HK-2 (cell line): Measurements from ENCODE around the gene AP2A2.
"Not testable (repeated sequence)": the region's sequence is repeated elsewhere in the genome, so short reads cannot be mapped to it uniquely, and the experiment has no call there.

Experiments
- DNase-seq: peaks from one replicate; pipeline ENCODE4 v3.0.0-alpha.2; 2018; ENCODE audit not compliant: unreplicated experiment

Gene AP2A2

GRCh38 chr11:954392-955153 is 28.9 kb downstream of the AP2A2 start:
- no peak for DNase-seq

- no peak for DNase-seq
Measured at GRCh38 chr11:955154-956063, 29.7 kb downstream of the AP2A2 start.

- no peak for DNase-seq
Measured at GRCh38 chr11:957212-957920, 31.7 kb downstream of the AP2A2 start.

GRCh38 chr11:958101-958500 is 32.4 kb downstream of the AP2A2 start:
- no peak for DNase-seq

- no peak for DNase-seq
Measured at GRCh38 chr11:959027-959426, 33.4 kb downstream of the AP2A2 start.

GRCh38 chr11:959608-960007 is 33.9 kb downstream of the AP2A2 start:
- DNase-seq: no peak

GRCh38 chr11:961310-961920 is 35.7 kb downstream of the AP2A2 start:
- not testable (repeated sequence) for DNase-seq

GRCh38 chr11:961921-962320 is 36.3 kb downstream of the AP2A2 start:
- no peak for DNase-seq

- DNase-seq: no peak
Measured at GRCh38 chr11:962688-963087, 37.0 kb downstream of the AP2A2 start.

- no peak for DNase-seq
Measured at GRCh38 chr11:963852-964251, 38.2 kb downstream of the AP2A2 start.

- no peak for DNase-seq
Measured at GRCh38 chr11:965206-965775, 39.6 kb downstream of the AP2A2 start.

- no peak for DNase-seq
Measured at GRCh38 chr11:967995-968751, 42.5 kb downstream of the AP2A2 start.

- DNase-seq: no peak
Measured at GRCh38 chr11:968822-969221, 43.2 kb downstream of the AP2A2 start.

GRCh38 chr11:969651-970205 is 44.1 kb downstream of the AP2A2 start:
- DNase-seq: no peak

- no peak for DNase-seq
Measured at GRCh38 chr11:970319-970871, 44.7 kb downstream of the AP2A2 start.

- DNase-seq: no peak
Measured at GRCh38 chr11:971092-971690, 45.5 kb downstream of the AP2A2 start.

- no peak for DNase-seq
Measured at GRCh38 chr11:971731-972365, 46.2 kb downstream of the AP2A2 start.

- no peak for DNase-seq
Measured at GRCh38 chr11:972523-973211, 47.0 kb downstream of the AP2A2 start.

- DNase-seq: no peak
Measured at GRCh38 chr11:973237-973636, 47.6 kb downstream of the AP2A2 start.
